Right atrium auricular region (tissue), 2 donors: Measurements from ENCODE around the gene ANK2. TPM values are rescaled to one million over a fixed set of nuclear protein-coding genes. Genes with fewer than 3 reads are reported as not detected.

Experiments used
- DNase-seq: peaks from one replicate; pipeline ENCODE4 v3.0.0-alpha.2; 2019; ENCODE audit warnings: low spot score
- H3K27ac ChIP-seq, 2 donors: fragments of 200-600 bp; sonication (generic); 1 replicate in 1 of 2; 2 replicates in 1 of 2; pipeline ENCODE4 v1.5.1; 2016 to 2019
- H3K27me3 ChIP-seq, 2 donors: fragments of 200-600 bp; sonication (generic); one replicate each; pipeline versions ENCODE4 v1.5.1 to v1.6.0; 2017 to 2019
- H3K36me3 ChIP-seq: fragments of 200-600 bp; sonication (generic); one replicate; pipeline ENCODE4 v1.5.1; 2016
- H3K4me1 ChIP-seq, 2 donors: fragments of 200-600 bp; sonication (generic); one replicate each; pipeline versions ENCODE4 v1.5.1 to v1.6.0; 2017 to 2019
- H3K4me3 ChIP-seq, 2 donors: fragments of 200-600 bp; sonication (generic); 1 replicate in 1 of 2; 2 replicates in 1 of 2; pipeline ENCODE4 v1.5.1; 2017 to 2019; ENCODE audit warnings: mild to moderate bottlenecking in 1 of 2, moderate library complexity in 1 of 2
- H3K9me3 ChIP-seq, 2 donors: fragments of 200-600 bp; sonication (generic); one replicate each; pipeline ENCODE4 v1.5.1; 2019
- total RNA-seq, 2 donors: library from RNA; depleted of rRNA; stranded (reverse); fragments of >200 nt; gene quantifications; one replicate each; pipeline ENCODE4 v1.1.0, GENCODE V29; 2016
- TF ChIP-seq, protein P1 (sequence below), 2 donors: fragments of 200-600 bp; sonication (generic); IDR thresholded peaks; one replicate each; pipeline ENCODE4 v1.5.1; 2019; ENCODE audit warnings: antibody characterized with exemption in 2 of 2

The ANK2 gene
- total RNA-seq, 2 donors from 2014 or later = 169 to 332 TPM

DNA sequence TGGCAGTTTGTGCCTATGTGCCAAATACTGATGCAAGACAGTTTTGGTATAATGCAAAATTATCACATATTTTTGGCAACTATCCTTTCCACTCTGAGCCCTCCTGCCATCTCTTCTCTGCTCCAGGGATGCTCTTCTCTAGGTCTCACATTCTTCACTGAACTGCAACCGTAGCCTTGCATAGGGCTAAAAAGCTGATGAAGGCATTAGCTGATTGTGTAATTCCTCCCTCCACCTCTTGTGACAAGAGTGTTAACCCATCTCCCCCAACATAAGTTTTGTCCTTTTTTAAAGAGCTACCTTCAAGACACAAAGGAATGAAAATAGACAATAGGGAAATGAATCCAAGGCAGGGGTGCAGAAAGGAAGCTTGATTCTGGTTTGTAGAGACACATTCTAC, 33.1 kb upstream of the ANK2 start:
- no peak overlapping the region for H3K4me3 ChIP-seq
- no peaks in the 10 kb centered on the region for H3K27me3 ChIP-seq
- no peaks in the 10 kb centered on the region for H3K36me3 ChIP-seq
- H3K4me1 ChIP-seq = peaks cover 0 to 8% of the 10 kb centered on the region in 2 donors
- H3K9me3 ChIP-seq = no peaks in the 10 kb centered on the region
- H3K27ac ChIP-seq = no peak overlapping the region
- TF ChIP-seq, protein P1, sequence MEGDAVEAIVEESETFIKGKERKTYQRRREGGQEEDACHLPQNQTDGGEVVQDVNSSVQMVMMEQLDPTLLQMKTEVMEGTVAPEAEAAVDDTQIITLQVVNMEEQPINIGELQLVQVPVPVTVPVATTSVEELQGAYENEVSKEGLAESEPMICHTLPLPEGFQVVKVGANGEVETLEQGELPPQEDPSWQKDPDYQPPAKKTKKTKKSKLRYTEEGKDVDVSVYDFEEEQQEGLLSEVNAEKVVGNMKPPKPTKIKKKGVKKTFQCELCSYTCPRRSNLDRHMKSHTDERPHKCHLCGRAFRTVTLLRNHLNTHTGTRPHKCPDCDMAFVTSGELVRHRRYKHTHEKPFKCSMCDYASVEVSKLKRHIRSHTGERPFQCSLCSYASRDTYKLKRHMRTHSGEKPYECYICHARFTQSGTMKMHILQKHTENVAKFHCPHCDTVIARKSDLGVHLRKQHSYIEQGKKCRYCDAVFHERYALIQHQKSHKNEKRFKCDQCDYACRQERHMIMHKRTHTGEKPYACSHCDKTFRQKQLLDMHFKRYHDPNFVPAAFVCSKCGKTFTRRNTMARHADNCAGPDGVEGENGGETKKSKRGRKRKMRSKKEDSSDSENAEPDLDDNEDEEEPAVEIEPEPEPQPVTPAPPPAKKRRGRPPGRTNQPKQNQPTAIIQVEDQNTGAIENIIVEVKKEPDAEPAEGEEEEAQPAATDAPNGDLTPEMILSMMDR (IDR thresholded peaks at IDR 0.05) = no peak
- DNase-seq = no peak

DNA sequence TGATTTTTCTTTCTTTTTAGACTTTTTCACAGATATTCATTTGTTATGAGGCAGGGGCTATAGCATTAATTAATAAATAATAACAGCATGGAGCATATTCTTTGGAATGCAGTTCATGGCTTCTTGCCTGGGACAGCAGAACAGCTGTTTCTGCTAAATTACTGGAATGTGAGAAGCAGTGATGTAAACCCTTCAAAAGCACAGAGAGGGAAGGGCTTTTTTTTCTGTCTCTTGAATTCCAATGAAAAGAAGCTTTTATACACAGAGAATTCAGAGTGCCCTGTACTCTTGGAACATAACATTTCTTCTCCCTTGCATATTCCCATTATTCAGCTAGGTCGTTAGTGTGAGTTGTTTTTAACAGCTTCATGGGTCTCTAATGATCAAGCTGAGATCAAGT, 28.5 kb upstream of the ANK2 start:
- H3K9me3 ChIP-seq = no peaks in the 10 kb centered on the region
- H3K27ac ChIP-seq = no peak overlapping the region
- no peak for DNase-seq
- H3K36me3 ChIP-seq = no peaks in the 10 kb centered on the region
- TF ChIP-seq, protein P1 (IDR thresholded peaks at IDR 0.05) = no peak
- peaks cover 0 to 18% of the 10 kb centered on the region in 2 donors for H3K4me1 ChIP-seq
- H3K27me3 ChIP-seq = no peaks in the 10 kb centered on the region
- no peak overlapping the region for H3K4me3 ChIP-seq

DNA sequence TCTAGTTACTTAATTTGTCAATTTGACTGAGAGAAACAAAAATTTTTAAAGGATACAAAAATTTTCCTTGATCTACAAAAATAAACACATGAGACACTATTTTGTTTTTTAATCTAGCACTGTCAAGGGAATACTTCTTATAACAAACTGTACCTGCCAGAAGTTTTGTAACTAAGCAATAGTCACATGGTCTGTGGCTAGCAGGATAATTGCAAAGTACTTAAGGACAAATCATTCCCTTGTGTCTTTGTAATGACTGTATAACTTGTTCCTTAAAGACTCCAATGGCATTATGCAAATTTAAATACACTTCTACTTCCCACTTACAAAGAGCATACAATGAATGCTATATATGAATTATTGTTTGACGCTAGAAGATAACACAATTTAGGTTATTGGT, 25.1 kb upstream of the ANK2 start:
- Histone ChIP-seq H3K4me3 (no peak overlapping the region), H3K27me3 (no peaks in the 10 kb centered on the region), H3K9me3 (no peaks in the 10 kb centered on the region), H3K36me3 (no peaks in the 10 kb centered on the region), H3K27ac (no peak overlapping the region), H3K4me1 (peaks cover 0 to 18% of the 10 kb centered on the region in 2 donors)
- DNase-seq = no peak
- TF ChIP-seq, protein P1 (IDR thresholded peaks at IDR 0.05) = no peak

DNA sequence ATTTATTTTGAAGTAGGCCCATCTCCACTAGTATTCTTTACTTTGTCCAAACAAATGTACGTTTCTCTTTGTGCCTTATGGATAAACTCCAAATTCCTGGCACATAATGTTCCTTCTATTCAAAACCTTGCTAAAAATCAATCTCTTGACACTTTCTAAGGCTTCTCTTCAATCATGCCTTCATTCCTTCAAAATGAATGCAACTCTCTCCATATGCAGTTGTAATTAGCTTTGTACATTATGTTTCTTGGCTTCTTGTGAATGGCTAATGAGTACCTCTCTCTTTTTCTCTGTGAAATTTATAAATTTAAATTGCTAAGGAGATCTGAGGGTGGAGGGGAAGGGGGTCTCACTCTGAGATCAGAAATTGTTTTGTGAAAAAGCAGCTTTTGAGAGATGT, 24.0 kb upstream of the ANK2 start:
- no peak overlapping the region for H3K27ac ChIP-seq
- TF ChIP-seq, protein P1 (IDR thresholded peaks at IDR 0.05) = no peak
- DNase-seq = no peak
- peaks cover 0 to 17% of the 10 kb centered on the region in 2 donors for H3K4me1 ChIP-seq
- H3K4me3 ChIP-seq = no peak overlapping the region
- H3K36me3 ChIP-seq = no peaks in the 10 kb centered on the region
- no peaks in the 10 kb centered on the region for H3K27me3 ChIP-seq
- H3K9me3 ChIP-seq = no peaks in the 10 kb centered on the region

DNA sequence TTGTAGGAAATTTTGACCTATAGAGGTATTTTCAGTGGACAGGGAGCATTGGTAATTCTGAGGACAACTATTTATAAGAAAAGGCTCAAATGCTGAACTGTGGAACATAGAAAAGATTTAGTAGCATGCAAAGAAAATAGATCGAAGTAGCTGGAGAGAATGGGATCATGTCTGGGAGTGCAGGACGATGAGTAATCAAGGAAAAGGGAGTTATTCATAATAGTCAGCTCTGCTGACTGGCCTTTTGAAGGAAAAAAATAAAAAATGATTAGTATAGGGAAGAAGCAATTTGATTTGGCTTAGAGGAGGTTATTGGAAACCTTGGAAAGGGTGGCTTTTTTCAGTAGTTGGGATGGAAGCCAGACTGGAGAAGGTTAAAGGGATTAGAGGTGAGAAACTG, 22.9 kb upstream of the ANK2 start:
- TF ChIP-seq, protein P1 (IDR thresholded peaks at IDR 0.05) = no peak
- DNase-seq = no peak
- no peaks in the 10 kb centered on the region for H3K36me3 ChIP-seq
- peaks cover 0 to 10% of the 10 kb centered on the region in 2 donors for H3K4me1 ChIP-seq
- no peaks in the 10 kb centered on the region for H3K9me3 ChIP-seq
- H3K4me3 ChIP-seq = no peak overlapping the region
- no peak overlapping the region for H3K27ac ChIP-seq
- H3K27me3 ChIP-seq = no peaks in the 10 kb centered on the region

DNA sequence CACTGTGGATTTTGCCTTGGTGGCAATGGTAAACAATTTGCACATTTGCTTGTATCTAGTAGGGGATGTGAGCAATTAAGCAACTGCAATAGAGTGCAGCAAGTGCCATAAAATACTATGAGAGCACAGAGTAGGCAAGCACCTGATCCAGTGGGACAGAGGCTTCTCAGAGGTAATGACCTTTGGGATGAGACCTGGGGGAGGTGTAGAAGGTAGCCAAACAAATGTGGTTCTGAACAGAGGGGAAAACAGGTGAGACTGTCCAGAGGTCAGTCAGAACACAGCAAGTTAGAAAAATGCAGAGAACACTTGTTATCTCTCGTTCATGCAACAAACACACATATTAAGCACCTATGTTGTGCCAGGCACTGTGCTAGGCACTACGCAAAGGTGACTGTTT, 21.4 kb upstream of the ANK2 start:
- H3K9me3 ChIP-seq = no peaks in the 10 kb centered on the region
- no peak overlapping the region for H3K4me3 ChIP-seq
- no peaks in the 10 kb centered on the region for H3K36me3 ChIP-seq
- no peaks in the 10 kb centered on the region for H3K4me1 ChIP-seq
- H3K27me3 ChIP-seq = no peaks in the 10 kb centered on the region
- DNase-seq = no peak
- no peak overlapping the region for H3K27ac ChIP-seq
- TF ChIP-seq, protein P1 (IDR thresholded peaks at IDR 0.05) = no peak
